NCI-H345 treated with DMSO at 0.1 percent for 48 hours (cell line): ENCODE results near the gene PPP6R3.
"Not testable (repeated sequence)": the region's sequence is repeated elsewhere in the genome, so short reads cannot be mapped to it uniquely, and the experiment has no call there.

ENCODE experiments used
- DNase-seq: peaks from one replicate; lab custom pipeline; 2025; ENCODE audit not compliant: unreplicated experiment; lab: John Stamatoyannopoulos, UW

Gene PPP6R3

DNA sequence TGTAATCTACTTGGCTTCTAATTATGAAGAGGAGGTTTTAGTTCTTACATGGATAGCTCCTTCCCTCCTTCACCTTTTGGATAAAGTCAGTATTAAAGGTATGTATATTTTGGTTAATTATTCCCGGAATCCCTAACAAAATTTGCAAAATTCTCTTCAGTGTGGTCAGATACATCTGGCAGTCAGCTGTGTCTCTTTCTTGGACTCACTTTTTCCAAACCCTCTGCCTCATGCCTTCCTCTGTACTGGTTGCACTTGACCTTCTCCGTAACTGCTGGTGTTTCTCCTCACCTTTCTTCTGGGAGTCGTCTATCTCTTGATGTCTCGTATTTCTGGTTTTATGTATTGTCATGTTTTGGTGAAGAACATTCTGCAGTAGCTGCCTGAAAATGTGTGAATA, 62.5 kb downstream of the PPP6R3 start:
- no peak for DNase-seq

DNA sequence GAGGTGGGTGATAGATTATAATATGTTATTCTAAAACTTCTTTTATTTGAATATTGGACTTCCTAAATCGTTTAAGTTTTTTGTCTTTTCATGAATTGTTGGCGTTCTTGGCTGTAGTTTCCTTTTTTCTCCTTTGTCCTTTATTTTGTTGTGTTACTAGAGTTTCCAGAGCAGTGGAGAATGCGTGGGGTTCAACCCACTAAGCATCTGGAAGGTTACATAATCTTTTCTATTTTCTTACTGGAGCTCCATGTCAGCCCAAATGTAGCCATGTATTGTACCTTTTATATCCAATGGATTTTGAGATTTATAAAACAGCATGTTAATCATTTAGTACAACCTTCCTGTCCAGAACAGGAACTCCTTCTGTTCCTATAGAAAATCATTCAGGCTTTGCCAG, 63.2 kb downstream of the PPP6R3 start:
- no peak for DNase-seq

DNA sequence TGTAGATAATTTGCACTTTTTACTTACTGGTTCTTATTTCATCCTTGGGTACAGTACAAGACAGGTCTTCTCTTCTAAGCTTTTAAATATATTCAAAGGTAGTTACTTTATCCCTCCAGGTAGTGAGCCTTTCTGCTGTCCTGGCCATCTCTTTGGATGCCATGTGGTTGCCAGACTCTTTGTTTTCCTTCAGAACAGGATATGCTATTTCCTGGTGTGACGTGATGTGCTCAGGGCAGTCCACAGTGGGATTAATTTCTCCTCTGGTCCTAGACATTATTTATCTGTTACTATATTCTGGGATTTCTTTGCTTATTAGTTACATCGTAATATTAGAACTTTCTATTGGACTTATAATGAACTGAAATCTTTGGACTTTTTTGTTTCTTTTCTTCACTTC, 63.7 kb downstream of the PPP6R3 start:
- DNase-seq = no peak

DNA sequence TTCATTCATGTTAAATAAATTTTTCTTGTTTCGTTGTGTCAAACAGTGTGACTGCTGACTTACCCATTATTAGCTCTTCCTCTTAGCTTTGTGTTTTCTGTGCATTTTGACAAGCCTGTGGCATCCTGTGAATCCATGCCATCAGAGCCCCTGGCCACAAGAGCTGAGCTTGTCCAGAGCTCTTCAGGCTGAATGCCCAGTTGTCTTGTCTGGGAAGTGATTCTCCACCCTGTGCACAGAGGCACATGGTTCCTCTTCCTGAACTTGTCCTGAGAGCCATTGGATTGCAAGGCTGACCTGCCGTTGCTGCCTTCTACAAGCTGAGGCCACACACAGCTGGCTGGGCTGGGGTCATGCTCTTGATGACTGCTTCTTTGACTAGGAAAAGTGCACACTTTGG, 64.1 kb downstream of the PPP6R3 start:
- no peak for DNase-seq

DNA sequence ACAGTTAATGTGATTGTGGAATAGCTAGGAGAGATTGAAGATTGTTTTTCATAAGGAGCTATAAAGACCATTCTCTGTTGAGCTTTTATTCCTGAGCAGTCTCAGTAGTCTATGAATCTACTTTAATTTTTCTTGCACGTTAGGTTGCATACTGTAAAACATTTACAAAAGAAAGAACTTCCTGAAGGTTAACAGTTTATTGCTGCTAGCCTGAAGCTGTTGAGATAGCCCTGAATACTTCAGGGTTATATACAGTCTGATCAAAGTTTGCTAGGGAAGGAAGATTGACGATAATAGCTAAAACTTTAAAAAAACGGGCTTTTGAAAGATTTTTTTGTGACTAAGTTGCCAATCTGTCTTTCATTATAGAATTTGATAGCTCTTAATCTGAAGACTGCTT, 64.8 kb downstream of the PPP6R3 start:
- no peak for DNase-seq

DNA sequence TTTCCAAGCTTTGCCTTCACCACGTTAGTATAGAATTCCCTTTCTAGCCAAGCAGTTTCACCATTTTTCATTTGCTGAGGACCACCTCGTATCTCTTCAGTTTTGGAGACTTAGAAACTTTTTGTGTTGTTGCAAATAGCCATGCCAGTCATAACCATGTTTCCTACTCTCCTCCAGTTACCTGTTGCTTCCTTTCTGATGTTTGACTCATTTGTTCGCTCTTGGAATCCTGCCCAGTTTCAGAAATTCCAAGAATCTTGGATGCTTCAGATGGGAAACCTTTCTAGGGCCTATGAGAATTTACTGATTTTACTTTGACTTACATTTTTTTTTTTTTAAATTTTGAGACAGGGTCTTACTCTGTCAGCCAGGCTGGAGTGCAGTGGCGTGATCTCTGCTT, 65.4 kb downstream of the PPP6R3 start:
- no peak for DNase-seq

DNA sequence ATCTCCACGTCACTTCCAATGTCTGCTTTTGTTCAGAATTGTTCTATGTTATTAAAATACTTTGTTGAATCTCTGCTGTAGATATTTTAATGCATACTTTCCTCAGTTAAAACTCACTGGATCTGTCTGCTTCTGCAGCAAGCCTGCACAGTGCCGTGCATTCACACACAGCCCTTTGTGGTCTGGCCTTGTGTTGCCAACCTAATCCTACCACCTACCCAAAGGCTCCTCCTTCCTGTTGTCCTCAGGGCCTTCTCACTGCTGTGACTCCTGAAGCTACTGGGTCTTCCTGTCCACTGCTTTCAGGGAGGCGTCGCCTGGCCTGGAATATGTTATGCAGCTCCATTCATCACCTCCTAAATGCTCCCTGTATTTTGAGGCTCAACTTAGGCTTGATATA, 67.0 kb downstream of the PPP6R3 start:
- DNase-seq = no peak

DNA sequence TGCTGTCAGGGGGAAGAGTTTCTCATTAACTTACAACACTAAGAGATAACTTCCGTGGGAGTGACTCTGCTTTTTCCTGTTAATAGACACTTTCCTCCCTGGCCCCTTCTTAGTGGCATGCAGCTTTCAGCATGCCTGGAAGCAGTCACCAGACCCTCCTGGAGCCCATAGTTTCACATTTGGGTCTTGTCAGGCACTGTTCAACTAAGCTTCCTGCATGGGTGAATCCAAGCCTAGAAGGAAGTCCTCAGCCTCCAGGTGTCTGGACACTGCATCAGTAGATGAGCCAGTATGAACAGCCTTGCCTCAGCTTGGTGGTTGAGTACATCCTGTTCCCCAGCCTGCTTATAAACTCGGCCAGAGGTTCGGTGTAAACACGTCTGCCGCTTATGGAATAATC, 68.1 kb downstream of the PPP6R3 start:
- DNase-seq = no peak

DNA sequence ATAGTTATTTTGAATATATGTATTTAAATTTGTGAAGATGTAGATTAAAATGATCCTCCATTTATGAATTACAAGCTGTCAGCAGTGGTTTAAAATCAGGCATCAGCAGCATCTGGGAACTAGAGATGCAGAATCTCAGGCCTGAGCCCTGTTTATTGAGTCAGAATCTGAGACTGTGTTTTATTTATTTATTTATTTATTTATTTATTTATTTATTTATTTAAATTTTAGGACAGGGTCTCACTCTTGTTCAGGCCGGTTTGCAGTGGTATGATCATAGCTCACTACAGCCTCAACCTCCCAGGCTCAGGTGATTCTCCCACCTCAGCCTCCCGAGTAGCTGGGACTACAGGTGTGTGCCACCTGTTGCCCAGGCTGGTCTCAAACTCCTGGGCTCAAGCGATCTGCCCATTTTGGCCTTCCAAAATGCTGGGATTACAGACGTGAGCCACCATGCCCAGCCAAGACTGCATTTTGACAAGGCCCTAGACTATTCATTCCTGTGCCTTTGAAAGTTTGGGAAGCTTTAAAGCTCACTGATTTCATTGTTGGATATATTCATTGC, 70.7 kb downstream of the PPP6R3 start:
- no peak for DNase-seq

DNA sequence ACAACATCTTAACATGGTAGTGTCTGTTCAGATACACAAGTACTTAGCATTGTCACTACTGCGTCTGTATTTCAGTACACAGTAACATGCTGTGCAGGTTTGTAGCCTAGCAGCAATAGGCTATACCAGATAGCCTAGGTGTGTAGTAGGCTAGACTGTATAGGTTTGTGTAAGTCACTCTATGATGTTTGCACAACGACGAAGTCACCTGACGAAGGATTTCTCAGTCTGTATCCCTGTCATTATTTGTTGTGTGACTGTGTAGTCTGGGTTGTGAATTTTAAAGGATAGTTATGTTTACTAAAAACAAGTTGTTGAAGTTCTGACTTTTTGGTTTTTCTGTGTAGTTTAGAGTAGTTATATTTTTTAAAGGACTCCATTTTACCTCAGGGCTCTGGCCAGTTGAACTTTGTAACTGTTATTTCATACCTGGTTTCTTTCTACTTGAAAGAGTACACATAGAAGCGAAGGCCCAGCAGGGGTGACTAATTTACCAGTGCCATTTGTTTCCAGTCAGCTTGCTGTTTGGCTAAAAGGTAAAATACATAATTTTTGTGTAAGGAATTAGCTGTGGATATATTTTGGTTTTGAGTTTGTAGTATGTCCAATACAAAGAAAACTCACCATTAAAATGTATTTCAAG, 72.3 kb downstream of the PPP6R3 start:
- DNase-seq = no peak

DNA sequence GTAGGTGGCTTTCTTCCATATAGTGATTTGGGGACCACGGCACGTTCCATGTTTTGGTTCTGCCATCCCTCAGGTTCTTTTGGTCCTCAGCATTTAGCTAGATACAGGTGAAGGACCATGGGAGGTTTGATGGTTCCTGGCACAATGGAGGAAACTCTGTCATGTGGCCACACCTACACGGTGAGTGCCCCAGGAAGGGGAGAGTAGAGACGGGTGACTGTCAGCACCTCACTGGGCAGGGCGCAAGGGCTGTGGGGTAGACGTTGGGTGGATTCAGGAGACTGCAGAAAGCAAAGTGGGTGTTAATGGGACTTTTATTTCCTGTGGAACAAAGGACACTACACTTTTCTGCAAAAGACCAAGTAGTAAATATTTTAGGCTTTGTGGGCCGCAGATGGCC, 73.4 kb downstream of the PPP6R3 start:
- no peak for DNase-seq

DNA sequence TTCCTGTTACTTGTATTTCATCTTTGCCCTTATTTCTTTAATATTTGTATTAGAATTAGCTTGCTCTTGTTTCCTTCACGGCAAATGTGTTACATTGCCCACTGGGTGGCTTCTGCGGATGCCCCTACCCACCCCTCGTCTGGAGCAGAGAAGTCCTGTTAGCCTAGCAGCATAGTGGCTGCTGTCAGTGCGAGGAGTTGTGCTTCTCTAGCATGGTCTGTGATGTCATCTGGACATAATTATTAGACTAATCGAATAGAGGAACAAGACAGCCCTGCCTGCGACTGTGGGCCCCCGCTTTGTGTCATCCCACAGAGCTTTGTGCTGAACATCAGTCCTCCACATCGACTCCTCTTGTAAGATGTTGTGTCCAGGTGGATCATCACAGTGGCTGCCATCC, 74.5 kb downstream of the PPP6R3 start:
- DNase-seq = no peak

DNA sequence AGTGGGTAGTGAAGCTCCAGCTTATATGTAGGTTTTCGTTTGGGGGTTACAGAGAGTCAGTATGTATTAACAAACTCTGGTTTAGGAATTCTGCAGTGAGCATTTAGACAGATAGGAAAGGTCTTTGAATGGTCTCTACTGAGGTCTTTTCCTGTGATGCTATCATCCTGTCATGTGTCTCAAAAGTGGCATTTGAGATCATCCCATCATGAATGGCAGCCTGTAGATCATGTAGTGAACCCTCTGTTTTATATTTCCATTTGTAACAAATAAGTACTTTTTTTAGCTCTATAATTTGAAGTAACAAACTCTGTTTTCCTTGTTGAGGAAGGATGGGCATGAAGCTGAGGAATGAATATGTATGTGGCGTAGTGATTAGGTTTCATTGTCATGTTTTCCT, 76.2 kb downstream of the PPP6R3 start:
- no peak for DNase-seq

DNA sequence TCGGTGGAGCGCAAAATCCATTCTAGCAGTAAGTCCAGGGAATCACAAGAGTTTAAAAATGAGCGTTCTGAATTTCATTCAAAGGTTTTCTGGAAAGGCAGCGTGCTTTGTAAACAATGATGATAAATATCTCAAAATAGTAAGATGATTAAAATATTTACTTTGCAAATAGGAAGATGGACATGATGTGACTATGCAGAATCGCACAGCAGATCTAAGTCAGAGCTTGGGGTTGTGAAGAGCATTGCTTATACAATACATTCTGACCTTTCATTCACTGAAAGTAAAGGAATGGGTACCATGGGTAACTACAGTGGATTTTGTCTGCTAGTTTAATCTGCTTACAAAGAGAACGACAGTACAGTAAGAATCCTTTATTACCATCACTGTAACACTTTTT, 77.5 kb downstream of the PPP6R3 start:
- DNase-seq = no peak

DNA sequence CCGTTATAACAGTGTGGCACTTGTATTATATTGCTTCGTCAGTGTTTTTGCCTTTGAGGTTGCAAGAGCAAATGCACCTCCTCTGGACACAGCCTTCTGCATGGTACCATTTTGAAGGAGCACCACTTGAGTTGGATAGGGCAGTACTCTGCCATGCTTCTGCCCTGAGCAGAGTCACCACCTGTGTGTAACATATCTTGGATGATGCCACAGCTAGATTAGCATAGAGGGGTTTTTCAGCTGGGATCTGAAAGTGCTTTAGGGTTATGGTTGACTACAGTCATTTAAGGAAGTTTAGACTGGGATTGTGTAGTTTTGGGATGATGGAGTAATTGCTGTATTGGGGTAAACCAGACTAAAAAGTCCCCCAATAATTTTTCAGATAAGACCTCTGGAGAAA, 78.8 kb downstream of the PPP6R3 start:
- DNase-seq = no peak

DNA sequence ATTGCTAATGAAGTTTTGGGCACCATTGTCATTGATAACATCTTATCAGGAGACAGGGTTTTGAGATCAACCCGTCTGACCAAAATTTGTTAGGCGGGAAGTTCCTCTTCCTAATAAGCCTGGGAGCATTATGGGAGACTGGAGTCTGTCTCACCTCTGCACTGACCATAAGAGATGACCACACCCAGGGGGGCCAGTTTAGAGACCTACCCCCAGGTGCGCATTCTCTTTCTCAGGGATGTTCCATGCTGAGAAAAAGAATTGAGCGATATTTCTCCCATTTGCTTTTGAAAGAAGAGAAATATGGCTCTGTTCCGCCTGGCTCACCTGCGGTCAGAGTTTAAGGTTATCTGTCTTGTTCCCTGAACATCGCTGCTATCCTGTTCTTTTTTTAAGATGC, 80.0 kb downstream of the PPP6R3 start:
- not testable (repeated sequence) for DNase-seq

DNA sequence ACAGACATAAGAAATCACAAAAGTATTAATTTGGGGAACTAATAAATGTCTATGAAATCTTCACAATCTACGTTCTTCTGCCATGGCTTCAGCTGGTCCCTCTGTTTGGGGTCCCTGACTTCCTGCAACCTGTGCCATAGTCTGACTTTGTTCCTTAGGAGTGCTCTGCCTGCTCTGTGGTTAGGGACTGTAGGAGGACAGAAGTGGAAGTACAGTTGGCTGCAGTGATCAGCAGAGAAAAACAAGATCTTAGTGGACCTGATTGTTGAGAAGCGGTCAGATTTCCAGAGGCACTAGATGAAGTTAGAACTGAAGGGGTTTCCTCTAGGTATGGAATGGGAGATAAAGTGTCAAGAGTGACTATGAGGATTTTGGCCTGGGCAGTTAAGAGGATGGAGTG, 80.6 kb downstream of the PPP6R3 start:
- DNase-seq = no peak

DNA sequence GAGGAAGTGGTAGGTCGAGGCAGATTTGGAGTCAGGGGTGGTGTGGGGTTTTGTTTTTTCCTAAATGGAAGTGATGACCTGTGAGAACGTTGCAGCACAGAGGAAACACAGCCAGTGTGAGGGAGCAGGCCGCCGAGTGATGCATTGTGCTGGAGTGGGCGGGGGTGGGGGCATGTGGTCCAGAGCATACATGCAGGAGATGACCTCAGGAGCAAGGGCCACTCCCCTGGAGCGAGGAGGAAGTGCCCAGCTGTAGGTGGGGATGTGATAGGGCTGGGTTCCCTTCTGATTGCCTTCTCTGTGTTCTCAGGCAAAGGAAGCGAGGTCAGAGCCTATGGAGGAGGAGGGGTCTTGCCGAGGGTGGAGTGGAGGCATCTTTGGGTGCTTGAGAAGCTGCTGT, 81.4 kb downstream of the PPP6R3 start:
- no peak for DNase-seq

DNA sequence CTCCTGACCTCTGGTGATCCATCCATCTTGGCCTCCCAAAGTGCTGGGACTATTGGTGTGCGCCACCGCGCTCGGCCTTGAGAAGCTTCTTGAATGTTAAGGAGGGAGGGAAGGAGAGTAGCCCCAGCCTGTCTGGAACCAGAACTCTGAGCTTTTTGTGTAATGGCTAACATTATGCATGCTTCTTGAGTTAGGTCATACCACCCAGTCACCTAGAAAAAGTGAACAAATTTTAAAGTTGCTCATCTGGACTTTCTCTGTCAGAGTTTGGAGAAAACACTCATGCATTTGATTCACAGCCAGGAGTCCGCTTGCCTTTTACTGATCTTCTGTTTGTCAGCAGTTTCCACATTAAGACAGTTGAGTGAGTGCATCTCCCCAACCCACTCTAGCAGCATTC, 82.1 kb downstream of the PPP6R3 start:
- no peak for DNase-seq

DNA sequence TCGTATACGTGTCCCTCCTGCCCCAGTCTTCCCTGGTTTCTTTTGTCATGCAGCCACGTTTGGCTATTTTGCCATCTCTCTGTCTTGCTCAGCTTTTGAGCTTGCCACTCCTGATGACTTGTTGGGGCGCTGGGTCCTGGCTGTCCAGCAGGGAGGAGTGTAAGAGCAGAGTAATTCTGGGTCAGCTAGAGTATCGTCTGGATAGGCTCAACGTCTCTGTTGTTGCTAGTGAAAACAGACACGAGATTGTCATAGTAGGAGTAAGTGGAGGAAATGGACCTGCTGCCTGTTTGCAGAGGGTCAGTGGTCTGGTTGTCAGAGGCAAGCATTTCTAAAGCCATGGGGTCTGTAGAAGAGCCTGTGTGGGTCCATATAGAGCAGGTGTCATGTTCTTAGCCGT, 83.0 kb downstream of the PPP6R3 start:
- DNase-seq = no peak

DNA sequence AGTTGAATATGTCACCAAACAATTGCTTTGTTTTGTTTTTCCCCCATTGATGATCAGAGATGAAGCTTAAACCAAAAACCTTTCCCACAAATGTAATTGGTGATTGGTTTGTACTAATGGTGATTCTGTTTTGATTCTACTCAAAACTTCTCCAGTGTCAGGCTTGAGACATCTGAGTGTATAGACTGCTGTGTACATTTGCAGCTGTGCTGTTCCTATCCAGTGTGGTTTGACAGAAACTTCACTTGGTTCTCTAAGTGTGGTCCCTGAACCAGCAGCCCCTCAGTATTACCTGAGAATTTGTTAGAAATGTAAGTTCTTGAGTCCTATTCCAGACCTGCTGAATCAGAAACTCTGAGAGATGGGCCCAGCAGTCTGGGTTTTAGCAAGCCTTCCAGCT, 84.8 kb downstream of the PPP6R3 start:
- no peak for DNase-seq

DNA sequence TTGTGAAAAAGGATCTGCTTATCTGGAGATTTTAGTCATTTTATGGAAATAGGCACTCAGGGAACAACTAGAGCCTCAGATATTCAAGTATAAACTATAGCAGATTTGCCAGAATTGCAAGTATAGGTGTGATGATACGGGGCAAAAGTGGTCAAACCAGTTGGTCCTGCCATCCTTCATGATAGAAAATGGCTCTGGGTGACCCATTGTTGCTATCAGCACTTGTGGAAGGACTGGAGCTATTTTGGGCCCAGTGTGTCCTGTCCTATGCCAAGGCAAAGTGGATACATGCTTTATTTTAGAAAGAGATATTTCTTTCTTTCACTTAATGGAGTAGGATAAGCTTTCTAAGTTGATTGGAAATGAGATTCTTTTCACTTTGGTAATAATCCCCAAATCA, 85.2 kb downstream of the PPP6R3 start:
- no peak for DNase-seq

DNA sequence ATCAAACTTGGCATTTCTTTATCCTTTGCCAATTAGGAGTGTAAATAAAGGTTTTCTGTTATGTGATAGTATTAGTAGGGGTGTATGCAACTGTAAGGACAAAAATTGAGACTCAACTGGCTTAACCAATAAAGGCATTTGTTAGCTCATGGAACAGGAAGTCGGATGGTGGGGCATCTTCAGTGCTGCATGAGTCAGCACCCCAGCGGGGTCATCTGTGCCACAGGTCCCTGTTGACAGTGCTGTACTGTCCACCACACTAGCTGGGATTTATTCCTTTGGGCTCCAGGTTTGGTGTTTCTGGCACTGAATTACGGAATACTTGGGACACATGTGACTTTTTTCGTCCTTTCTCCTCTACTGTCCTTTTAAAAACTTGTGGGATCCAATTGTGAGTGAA, 86.0 kb downstream of the PPP6R3 start:
- DNase-seq = no peak
